ENCODE data around the gene NEUROG2. TPM values are rescaled to one million over a fixed set of nuclear protein-coding genes. Genes with fewer than 3 reads are reported as not detected.
A peak's percentile ranks its signal among the peaks of the same experiment; 100 is the strongest.

NEUROG2 gene
- polyA plus RNA-seq, 1 donor (not counting 4 experiments of a cell fraction or from before 2014, with no cell fraction given) = not detected

- no peak overlapping the region for H3K27ac ChIP-seq (ENCODE audit: control insufficient read depth, insufficient read depth, low read length)
- FAIRE-seq (no peak), DNase-seq (ENCODE audit: low read depth, low spot score) (no peak)
- no peaks in the 10 kb centered on the region for H3K9me3 ChIP-seq (ENCODE audit: control insufficient read depth, low read depth, low read length)
- H3K79me2 ChIP-seq (ENCODE audit: control insufficient read depth, insufficient read depth, low read length) = no peaks in the 10 kb centered on the region
- H4K20me1 ChIP-seq (ENCODE audit: control insufficient read depth, extremely low read depth, insufficient read depth, low read length) = peaks cover 9% of the 10 kb centered on the region
- H3K4me3 ChIP-seq (ENCODE audit: control insufficient read depth in 2 of 3, extremely low read depth in 1 of 3, insufficient read depth in 2 of 3, low read depth in 1 of 3, low read length in 3 of 3) = peak overlapping the region; percentile 34 to 67 (median 40)
- peaks cover 5% of the 10 kb centered on the region for H3K4me1 ChIP-seq (ENCODE audit: control insufficient read depth, extremely low read depth, insufficient read depth, low read length)
- H3K9ac ChIP-seq (ENCODE audit: control insufficient read depth, extremely low read depth, insufficient read depth, low read length) = no peak overlapping the region
- TF ChIP-seq CTCF (optimal IDR thresholded peaks at IDR 0.05 in 1 of 3, IDR thresholded peaks at IDR 0.05 in 1 of 3, conservative IDR thresholded peaks at IDR 0.05 in 1 of 3; ENCODE audit: extremely low read depth in 1 of 3, insufficient read depth in 2 of 3, low read length in 3 of 3) (no peak), EZH2 (IDR thresholded peaks at IDR 0.05; ENCODE audit: low read length) (no peak)
- dilution Hi-C loops (cut with MboI; ENCODE audit: extremely low pct_ligation_motif_present, low sequenced_read_pairs) = no loop called here
- peaks cover 90% of the 10 kb centered on the region for H3K27me3 ChIP-seq (ENCODE audit: control insufficient read depth, extremely low read depth, insufficient read depth, low read length)
- peak overlapping the region; percentile 86 for H3K4me2 ChIP-seq (ENCODE audit: control insufficient read depth, extremely low read depth, insufficient read depth, low read depth, low read length)
- H3K9me1 ChIP-seq (ENCODE audit: control insufficient read depth, extremely low read depth, insufficient read depth, low read length) = no peaks in the 10 kb centered on the region
- H2AFZ ChIP-seq (ENCODE audit: control insufficient read depth, low read length) = no peak overlapping the region
- H3K36me3 ChIP-seq (ENCODE audit: control insufficient read depth in 2 of 2, extremely low read depth in 1 of 2, insufficient read depth in 2 of 2, low read length in 2 of 2) = no peaks in the 10 kb centered on the region
Observed at GRCh38 chr4:112514647-112515197, 1.3 kb downstream of the NEUROG2 start.

DNA sequence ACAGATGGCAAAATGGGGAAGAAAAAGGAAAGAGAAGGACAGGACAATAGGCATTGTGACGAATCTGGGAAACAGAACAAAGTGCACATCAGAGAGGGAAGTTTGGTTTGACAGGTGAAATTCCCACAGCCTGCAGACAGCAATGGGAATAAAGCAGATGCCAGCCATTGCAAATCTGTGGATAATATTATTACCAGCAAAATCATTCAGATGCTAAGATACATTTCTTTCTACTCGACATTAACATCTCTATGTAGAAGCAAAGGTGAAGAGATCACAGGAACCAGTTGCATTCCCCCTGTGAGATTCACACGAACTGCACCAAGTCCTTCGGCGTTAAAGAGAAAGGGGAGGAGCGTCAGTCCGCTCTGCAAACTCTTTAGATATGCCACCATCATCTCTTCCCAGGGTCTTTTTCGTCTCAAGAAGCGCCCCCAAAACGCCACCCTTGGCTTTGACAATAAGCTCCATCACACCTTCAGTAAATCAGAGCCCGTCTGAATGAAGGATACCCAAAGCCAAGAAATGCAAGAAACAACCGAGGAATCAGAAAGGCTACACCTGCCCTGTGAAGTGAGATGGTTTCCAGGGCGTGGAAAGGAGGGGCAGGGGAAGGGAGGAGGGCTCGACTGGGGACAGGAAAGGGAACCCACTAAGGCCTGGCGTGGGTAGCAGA lies 1.9 kb downstream of the NEUROG2 start:
- Histone ChIP-seq H3K4me3 (ENCODE audit: control insufficient read depth in 2 of 3, extremely low read depth in 1 of 3, insufficient read depth in 2 of 3, low read depth in 1 of 3, low read length in 3 of 3) (no peak overlapping the region), H3K9me3 (ENCODE audit: control insufficient read depth, low read depth, low read length) (no peaks in the 10 kb centered on the region), H3K36me3 (ENCODE audit: control insufficient read depth in 2 of 2, extremely low read depth in 1 of 2, insufficient read depth in 2 of 2, low read length in 2 of 2) (no peaks in the 10 kb centered on the region), H3K9ac (ENCODE audit: control insufficient read depth, extremely low read depth, insufficient read depth, low read length) (no peak overlapping the region), H4K20me1 (ENCODE audit: control insufficient read depth, extremely low read depth, insufficient read depth, low read length) (peaks cover 9% of the 10 kb centered on the region), H3K79me2 (ENCODE audit: control insufficient read depth, insufficient read depth, low read length) (no peaks in the 10 kb centered on the region), H2AFZ (ENCODE audit: control insufficient read depth, low read length) (no peak overlapping the region), H3K4me2 (ENCODE audit: control insufficient read depth, extremely low read depth, insufficient read depth, low read depth, low read length) (peak overlapping the region; percentile 86), H3K9me1 (ENCODE audit: control insufficient read depth, extremely low read depth, insufficient read depth, low read length) (no peaks in the 10 kb centered on the region), H3K27ac (ENCODE audit: control insufficient read depth, insufficient read depth, low read length) (no peak overlapping the region), H3K4me1 (ENCODE audit: control insufficient read depth, extremely low read depth, insufficient read depth, low read length) (peaks cover 10% of the 10 kb centered on the region), H3K27me3 (ENCODE audit: control insufficient read depth, extremely low read depth, insufficient read depth, low read length) (peaks cover 90% of the 10 kb centered on the region)
- dilution Hi-C loops (cut with MboI; ENCODE audit: extremely low pct_ligation_motif_present, low sequenced_read_pairs) = no loop called here
- TF ChIP-seq CTCF (optimal IDR thresholded peaks at IDR 0.05 in 1 of 3, IDR thresholded peaks at IDR 0.05 in 1 of 3, conservative IDR thresholded peaks at IDR 0.05 in 1 of 3; ENCODE audit: extremely low read depth in 1 of 3, insufficient read depth in 2 of 3, low read length in 3 of 3) = no peak
- peak; percentile 77 for TF ChIP-seq EZH2 (IDR thresholded peaks at IDR 0.05; ENCODE audit: low read length)
- DNase-seq (ENCODE audit: low read depth, low spot score) = no peak
- FAIRE-seq = no peak

Measured in keratinocyte (primary cell).